ENCODE data around the gene LIMS3. TPM values are rescaled to one million over a fixed set of nuclear protein-coding genes. Genes with fewer than 3 reads are reported as not detected.
"Not testable (repeated sequence)": the region's sequence is repeated elsewhere in the genome, so short reads cannot be mapped to it uniquely, and the experiment has no call there.

Gene LIMS3
- not detected for polyA plus RNA-seq (2012; ENCODE audit: low read depth, missing spikeins)

- DNase-seq (ENCODE audit: insufficient read length, low spot score); FAIRE-seq: not testable (repeated sequence)
These were observed at the start of gene LIMS3 for GRCh38 chr2:109898462-109899336. Gene LIMS3 (plus strand): TSS chr2:109898688. CDS start chr2:109898729, 41 bp downstream.

- FAIRE-seq, result peak; percentile 9
- DNase-seq (ENCODE audit: insufficient read length, low spot score), result not testable (repeated sequence)
These were observed 27.2 kb upstream of the LIMS3 start for GRCh38 chr2:109871129-109871751.

DNA sequence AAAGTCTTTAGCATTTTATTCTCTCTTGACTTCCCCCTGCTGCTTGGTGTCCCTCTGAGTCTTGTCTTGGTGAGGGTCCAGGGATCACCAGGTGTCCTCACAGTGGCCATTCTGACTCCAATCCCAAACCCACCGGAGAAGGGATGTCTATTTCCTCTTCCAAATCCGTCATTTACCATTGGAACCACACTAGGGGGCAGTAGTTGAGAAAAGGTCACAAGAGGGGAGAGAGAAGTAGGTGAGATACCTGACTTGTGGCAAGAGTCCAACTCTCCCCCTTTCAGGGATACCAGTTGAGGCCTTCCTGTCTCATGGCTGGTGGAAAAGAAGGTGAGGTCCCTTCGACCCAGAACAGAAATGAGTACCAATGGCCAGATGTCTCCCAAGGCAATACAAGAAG, 21.9 kb upstream of the LIMS3 start:
- DNase-seq (ENCODE audit: insufficient read length, low spot score); FAIRE-seq: not testable (repeated sequence)

DNA sequence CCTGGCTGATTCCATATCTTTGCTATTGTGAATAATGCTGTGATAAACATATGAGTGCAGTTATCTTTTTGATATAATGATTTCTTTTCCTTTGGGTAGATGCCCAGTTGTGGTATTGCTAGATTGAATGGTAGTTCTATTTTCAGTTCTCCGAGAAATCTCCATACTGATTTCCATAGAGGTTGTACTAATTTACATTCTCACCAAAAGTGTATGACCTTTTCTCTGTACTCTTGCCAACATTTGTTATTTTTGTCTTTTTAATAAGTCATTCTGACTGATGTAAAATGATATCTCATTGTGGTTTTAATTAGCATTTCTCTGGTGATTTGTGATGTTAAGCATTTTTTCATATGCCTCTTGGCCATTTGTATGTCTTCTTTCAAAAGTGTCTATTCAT, 16.4 kb upstream of the LIMS3 start:
- not testable (repeated sequence) for FAIRE-seq; DNase-seq (ENCODE audit: insufficient read length, low spot score)

- not testable (repeated sequence) for FAIRE-seq; DNase-seq (ENCODE audit: insufficient read length, low spot score)
These were observed 10.1 kb upstream of the LIMS3 start for GRCh38 chr2:109888414-109888813.

DNA sequence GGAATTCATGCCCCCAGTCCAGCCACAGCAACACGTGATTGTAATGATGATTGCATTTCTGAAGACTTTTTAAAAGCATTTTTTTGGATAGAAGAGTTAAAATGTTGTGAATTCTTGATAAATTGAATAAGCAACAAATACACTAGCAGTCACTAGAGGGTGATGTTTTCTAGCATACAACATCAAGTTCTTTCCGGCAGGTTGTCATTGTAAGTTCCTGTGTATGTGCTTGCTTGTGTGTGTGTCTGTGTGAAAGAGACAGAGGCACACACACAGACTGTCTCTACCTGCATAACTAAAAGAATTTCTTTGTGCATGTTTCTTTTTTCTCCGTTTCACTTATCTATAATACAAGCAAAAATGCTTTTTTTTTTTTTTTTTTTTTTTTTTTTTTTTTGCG, 8.6 kb upstream of the LIMS3 start:
- not testable (repeated sequence) for FAIRE-seq; DNase-seq (ENCODE audit: insufficient read length, low spot score)

DNA sequence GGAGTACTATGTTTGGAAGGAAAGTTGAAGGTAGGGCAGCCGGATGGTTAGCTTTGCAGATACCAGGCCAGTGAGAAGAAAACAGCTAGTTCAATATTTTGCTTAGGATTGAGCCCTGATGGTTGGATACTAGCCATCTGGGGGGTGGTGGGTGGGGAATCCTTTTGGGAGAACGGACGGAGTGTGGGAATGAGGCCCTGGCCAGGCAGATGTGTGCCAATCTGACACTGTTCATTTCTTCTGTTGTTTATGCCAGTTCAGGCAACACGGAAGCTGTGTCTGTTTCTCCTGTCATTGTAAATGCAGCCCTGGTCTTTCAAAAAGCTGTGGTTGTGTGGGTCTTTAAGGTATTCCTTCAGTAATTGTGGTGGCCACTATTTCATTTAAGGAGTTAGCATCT, 7.5 kb upstream of the LIMS3 start:
- FAIRE-seq; DNase-seq (ENCODE audit: insufficient read length, low spot score): not testable (repeated sequence)

DNA sequence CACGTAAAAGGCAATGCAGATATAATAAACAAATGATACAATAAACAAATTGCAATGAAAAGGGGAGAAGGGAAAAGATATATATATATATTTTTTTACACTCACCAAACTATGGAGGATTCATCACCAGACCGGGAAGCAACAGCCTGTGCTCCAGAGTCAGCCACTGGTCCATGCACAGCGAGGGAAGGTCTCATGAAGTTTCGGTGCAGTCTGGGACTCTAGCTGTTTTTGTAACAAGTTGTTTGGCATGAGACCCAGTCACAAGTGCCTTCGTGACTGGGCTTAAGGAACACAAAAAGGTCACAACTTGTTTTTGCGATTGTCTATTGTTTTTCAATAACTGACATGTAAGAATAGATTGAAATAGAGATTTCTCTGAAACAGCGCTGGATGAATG, 4.8 kb upstream of the LIMS3 start:
- DNase-seq (ENCODE audit: insufficient read length, low spot score); FAIRE-seq: not testable (repeated sequence)

- not testable (repeated sequence) for DNase-seq (ENCODE audit: insufficient read length, low spot score); FAIRE-seq
These were observed 4.3 kb upstream of the LIMS3 start for GRCh38 chr2:109894141-109894540.

DNA sequence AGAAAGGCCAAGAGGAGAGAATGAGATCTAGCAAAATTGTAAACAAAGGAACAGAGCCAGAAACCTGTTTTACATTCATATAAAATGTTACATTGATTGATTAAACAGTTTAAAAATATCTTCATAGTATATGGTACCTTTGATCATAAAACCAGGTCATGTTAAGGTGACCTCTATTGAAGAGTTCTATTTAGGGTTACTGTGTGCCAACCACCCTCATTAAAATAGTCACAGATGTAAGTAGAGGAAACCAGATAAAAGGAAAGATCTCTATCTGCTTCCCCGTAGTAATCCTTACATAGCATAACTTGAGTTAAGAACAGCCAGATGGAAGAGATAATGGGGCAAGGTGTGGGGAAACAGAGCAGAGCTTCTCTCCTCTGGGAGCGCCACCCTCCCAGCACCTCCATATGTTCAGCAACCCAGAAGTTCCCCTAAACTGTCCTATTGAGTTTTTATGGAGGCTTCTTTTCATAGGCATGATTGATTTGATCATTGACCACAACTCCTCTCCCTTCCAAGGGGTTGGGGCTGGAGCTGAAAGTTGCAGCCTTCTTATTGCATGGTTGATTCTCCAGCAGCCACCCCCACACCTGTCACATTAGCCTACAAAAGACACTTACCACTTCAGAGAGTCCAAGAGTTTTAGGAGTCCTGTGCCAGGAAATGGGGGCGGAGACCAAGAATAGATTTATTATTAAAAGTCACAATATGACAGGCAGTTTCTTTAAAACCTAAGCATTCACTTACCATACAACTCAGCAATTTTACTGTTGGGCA, 3.2 kb upstream of the LIMS3 start:
- FAIRE-seq; DNase-seq (ENCODE audit: insufficient read length, low spot score): not testable (repeated sequence)

DNA sequence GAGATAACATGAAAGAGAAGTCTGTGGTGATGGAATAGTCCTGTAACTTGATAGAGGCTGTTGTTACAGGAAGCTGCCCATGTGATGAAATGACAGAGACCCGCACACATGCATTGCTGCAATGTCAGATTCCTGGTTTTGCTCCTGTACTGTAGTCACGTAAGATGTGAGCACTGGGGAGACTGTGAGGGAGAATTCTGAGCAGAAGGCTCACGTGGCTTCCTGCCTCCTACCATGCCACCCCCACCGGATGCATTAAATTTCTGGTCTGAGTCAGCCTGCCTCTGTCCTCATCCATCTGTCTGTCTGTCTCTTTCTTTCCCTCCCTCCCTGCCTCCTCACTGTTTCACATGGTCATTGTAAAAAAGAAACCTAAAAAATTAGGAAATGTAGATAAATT, 2.3 kb upstream of the LIMS3 start:
- not testable (repeated sequence) for DNase-seq (ENCODE audit: insufficient read length, low spot score); FAIRE-seq

GRCh38 chr2:109897769-109898461, 573 bp upstream of the LIMS3 start:
- not testable (repeated sequence) for DNase-seq (ENCODE audit: insufficient read length, low spot score); FAIRE-seq

DNA sequence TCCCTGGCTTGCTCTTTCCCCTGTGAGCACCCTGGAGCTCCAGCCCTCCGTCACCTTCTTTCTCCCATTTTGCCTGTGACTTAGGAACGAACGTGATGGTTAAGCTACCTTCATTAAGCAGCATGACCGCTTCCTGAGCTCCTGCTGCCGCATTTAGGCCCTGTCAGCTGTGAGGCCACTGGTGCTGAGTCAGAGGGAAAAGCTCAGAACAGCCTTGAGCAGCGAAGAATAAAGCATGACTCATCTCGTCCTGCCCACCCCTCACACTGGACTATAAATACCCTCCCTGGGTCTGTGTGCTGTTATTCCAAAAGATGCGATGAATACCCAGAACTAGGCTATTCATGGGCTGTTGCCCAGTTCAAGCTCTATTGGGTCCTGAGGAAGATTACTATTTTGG, 7.3 kb downstream of the LIMS3 start:
- not testable (repeated sequence) for FAIRE-seq; DNase-seq (ENCODE audit: insufficient read length, low spot score)

GRCh38 chr2:109908626-109909025, 10.1 kb downstream of the LIMS3 start:
- not testable (repeated sequence) for FAIRE-seq; DNase-seq (ENCODE audit: insufficient read length, low spot score)

- DNase-seq (ENCODE audit: insufficient read length, low spot score); FAIRE-seq: not testable (repeated sequence)
These were observed 12.3 kb downstream of the LIMS3 start for GRCh38 chr2:109910789-109911188.

DNA sequence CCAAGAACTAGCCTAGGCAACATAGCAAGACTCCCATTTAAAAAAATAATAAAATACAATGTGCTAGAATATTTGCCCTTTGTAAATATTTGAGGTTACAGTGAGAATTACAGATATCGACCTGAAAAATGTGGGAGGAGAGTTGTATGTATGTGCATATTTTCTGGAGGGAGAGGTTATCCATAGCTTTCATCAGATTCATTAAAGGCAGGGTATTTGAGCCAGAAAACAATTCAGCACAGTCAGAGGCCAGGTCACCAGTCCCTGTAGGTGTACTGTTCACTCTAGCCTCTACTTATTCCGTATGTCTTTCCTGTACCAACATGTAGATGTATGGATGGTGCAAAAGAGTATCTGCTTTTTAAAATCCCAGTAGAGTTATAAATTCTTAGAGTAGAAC, 15.4 kb downstream of the LIMS3 start:
- FAIRE-seq; DNase-seq (ENCODE audit: insufficient read length, low spot score): not testable (repeated sequence)

- not testable (repeated sequence) for DNase-seq (ENCODE audit: insufficient read length, low spot score); FAIRE-seq
These were observed 16.1 kb downstream of the LIMS3 start for GRCh38 chr2:109914552-109914951.

DNA sequence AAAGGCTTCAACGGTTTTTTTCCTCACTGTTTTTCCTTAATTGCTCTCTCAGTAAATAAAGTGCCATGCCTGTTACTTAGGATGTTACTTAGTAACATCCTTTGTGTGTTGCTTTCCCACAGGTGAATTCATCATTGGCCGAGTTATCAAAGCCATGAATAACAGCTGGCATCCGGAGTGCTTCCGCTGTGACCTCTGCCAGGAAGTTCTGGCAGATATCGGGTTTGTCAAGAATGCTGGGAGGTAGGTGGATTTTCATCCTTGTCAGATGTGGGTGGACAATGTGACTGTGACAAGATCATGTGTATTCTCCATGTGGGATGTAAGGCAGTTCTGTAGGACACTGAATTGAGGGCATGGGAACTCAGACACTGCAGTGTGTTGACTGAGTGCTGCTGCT, 17.3 kb downstream of the LIMS3 start:
- FAIRE-seq; DNase-seq (ENCODE audit: insufficient read length, low spot score): not testable (repeated sequence)

- DNase-seq (ENCODE audit: insufficient read length, low spot score); FAIRE-seq: not testable (repeated sequence)
These were observed 21.7 kb downstream of the LIMS3 start for GRCh38 chr2:109920162-109920561.

Measured in GM12891 (cell line).